Gastroesophageal sphincter (tissue), 4 donors: ENCODE data around the gene CASK. TPM values are rescaled to one million over a fixed set of nuclear protein-coding genes. Genes with fewer than 3 reads are reported as not detected.

Experiments used
- ATAC-seq: fragments of 150-250 bp; one replicate; pipeline ENCODE4 v1.9.1; 2016; ENCODE audit warnings: mild to moderate bottlenecking, moderate library complexity
- H3K27ac ChIP-seq, 4 donors: fragments of 200-600 bp; sonication (generic) in 3 of 4; 1 replicate in 3 of 4; 2 replicates in 1 of 4; pipeline ENCODE4 v1.5.1; 2016 to 2019
- H3K27me3 ChIP-seq: fragments of 200-600 bp; sonication (generic); one replicate; pipeline ENCODE4 v1.5.1; 2019
- H3K36me3 ChIP-seq, 2 donors: fragments of 200-600 bp; sonication (generic); one replicate each; pipeline ENCODE4 v1.5.1; 2019; ENCODE audit warnings: control low read depth in 1 of 2
- H3K4me1 ChIP-seq, 3 donors: fragments of 200-600 bp; sonication (generic); 1 replicate in 2 of 3; 2 replicates in 1 of 3; pipeline ENCODE4 v1.5.1; 2016 to 2019; ENCODE audit warnings: control low read depth in 2 of 3
- H3K4me3 ChIP-seq, 2 donors: fragments of 200-600 bp; sonication (generic); one replicate each; pipeline ENCODE4 v1.5.1; 2019; ENCODE audit warnings: mild to moderate bottlenecking in 1 of 2, moderate library complexity in 1 of 2
- H3K9me3 ChIP-seq, 3 donors: fragments of 200-600 bp; sonication (generic); one replicate each; pipeline ENCODE4 v1.5.1; 2017 to 2019; ENCODE audit warnings: control low read depth in 2 of 3
- EP300 ChIP-seq: sonication (generic); formaldehyde crosslinking; IDR thresholded peaks from one replicate; pipeline ENCODE4 v1.6.1; 2017; ENCODE audit warnings: antibody characterized with exemption, mild to moderate bottlenecking
- POLR2A ChIP-seq, 2 donors: fragments of 450-650 bp; IDR thresholded peaks; one replicate each; pipeline ENCODE4 v1.6.1; 2017; ENCODE audit warnings: antibody characterized with exemption in 2 of 2, mild to moderate bottlenecking in 2 of 2, moderate library complexity in 1 of 2
- POLR2AphosphoS5 ChIP-seq: sonication (generic); formaldehyde crosslinking; IDR thresholded peaks from one replicate; pipeline ENCODE4 v1.6.1; 2017; ENCODE audit warnings: antibody characterized with exemption
- WGBS, 2 donors: methylation state at CpG; one replicate each; pipeline ENCODE4 v1.1.5; 2018; ENCODE audit warnings: low coverage in 1 of 2; 5-methylcytosine and 5-hydroxymethylcytosine counted together
- total RNA-seq, 4 donors: library from RNA; depleted of rRNA; stranded (reverse); fragments of >200 nt; gene quantifications; one replicate each; pipeline ENCODE4 v1.1.0, GENCODE V29; 2016
- TF ChIP-seq, protein P1 (sequence below), 4 experiments: fragments of 200-600 bp in 2 of 4; fragments of 450-650 bp in 2 of 4; sonication (generic) in 1 of 4; IDR thresholded peaks; one replicate each; pipeline ENCODE4 v1.5.1; 2017 to 2019; ENCODE audit warnings: antibody characterized with exemption in 4 of 4, mild to moderate bottlenecking in 2 of 4, moderate library complexity in 2 of 4

The CASK gene
- total RNA-seq, 4 donors from 2014 or later: 22.6 to 55.0 (median 30.5) TPM

GRCh38 chrX:41502004-41502403 is 421.4 kb downstream of the CASK start:
- no peak for ATAC-seq
- WGBS, 2 donors: 100% methylated on average over 1 of the region's 1 CpG
- Histone ChIP-seq H3K27me3 (no peaks in the 10 kb centered on the region), H3K27ac (no peak overlapping the region), H3K9me3 (no peaks in the 10 kb centered on the region), H3K4me3 (no peak overlapping the region), H3K4me1 (no peaks in the 10 kb centered on the region), H3K36me3 (no peaks in the 10 kb centered on the region)
- TF ChIP-seq, protein P1, sequence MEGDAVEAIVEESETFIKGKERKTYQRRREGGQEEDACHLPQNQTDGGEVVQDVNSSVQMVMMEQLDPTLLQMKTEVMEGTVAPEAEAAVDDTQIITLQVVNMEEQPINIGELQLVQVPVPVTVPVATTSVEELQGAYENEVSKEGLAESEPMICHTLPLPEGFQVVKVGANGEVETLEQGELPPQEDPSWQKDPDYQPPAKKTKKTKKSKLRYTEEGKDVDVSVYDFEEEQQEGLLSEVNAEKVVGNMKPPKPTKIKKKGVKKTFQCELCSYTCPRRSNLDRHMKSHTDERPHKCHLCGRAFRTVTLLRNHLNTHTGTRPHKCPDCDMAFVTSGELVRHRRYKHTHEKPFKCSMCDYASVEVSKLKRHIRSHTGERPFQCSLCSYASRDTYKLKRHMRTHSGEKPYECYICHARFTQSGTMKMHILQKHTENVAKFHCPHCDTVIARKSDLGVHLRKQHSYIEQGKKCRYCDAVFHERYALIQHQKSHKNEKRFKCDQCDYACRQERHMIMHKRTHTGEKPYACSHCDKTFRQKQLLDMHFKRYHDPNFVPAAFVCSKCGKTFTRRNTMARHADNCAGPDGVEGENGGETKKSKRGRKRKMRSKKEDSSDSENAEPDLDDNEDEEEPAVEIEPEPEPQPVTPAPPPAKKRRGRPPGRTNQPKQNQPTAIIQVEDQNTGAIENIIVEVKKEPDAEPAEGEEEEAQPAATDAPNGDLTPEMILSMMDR (IDR thresholded peaks at IDR 0.05): no peak
- no peak for TF ChIP-seq POLR2A (IDR thresholded peaks at IDR 0.05)

GRCh38 chrX:41499984-41500383 is 423.4 kb downstream of the CASK start:
- Histone ChIP-seq H3K4me1 (no peaks in the 10 kb centered on the region), H3K9me3 (no peaks in the 10 kb centered on the region), H3K36me3 (no peaks in the 10 kb centered on the region), H3K27ac (no peak overlapping the region), H3K4me3 (no peak overlapping the region), H3K27me3 (no peaks in the 10 kb centered on the region)
- 43 to 83% methylated on average over 1 to 2 of the region's 3 CpGs for WGBS, 2 donors
- ATAC-seq: no peak
- TF ChIP-seq POLR2A (IDR thresholded peaks at IDR 0.05): no peak
- TF ChIP-seq, protein P1 (IDR thresholded peaks at IDR 0.05): no peak
- TF ChIP-seq POLR2AphosphoS5: no peak
- TF ChIP-seq EP300: no peak

- Histone ChIP-seq H3K4me1 (no peaks in the 10 kb centered on the region), H3K9me3 (no peaks in the 10 kb centered on the region), H3K36me3 (no peaks in the 10 kb centered on the region), H3K4me3 (no peak overlapping the region), H3K27me3 (no peaks in the 10 kb centered on the region), H3K27ac (no peak overlapping the region)
- no peak for ATAC-seq
- TF ChIP-seq, protein P1 (IDR thresholded peaks at IDR 0.05): no peak
- TF ChIP-seq EP300 (no peak), POLR2A (IDR thresholded peaks at IDR 0.05) (no peak), POLR2AphosphoS5 (no peak)
- 77 to 93% methylated on average over 3 to 5 of the region's 7 CpGs for WGBS, 2 donors
Measured at GRCh38 chrX:41499195-41499594, 424.2 kb downstream of the CASK start.

DNA sequence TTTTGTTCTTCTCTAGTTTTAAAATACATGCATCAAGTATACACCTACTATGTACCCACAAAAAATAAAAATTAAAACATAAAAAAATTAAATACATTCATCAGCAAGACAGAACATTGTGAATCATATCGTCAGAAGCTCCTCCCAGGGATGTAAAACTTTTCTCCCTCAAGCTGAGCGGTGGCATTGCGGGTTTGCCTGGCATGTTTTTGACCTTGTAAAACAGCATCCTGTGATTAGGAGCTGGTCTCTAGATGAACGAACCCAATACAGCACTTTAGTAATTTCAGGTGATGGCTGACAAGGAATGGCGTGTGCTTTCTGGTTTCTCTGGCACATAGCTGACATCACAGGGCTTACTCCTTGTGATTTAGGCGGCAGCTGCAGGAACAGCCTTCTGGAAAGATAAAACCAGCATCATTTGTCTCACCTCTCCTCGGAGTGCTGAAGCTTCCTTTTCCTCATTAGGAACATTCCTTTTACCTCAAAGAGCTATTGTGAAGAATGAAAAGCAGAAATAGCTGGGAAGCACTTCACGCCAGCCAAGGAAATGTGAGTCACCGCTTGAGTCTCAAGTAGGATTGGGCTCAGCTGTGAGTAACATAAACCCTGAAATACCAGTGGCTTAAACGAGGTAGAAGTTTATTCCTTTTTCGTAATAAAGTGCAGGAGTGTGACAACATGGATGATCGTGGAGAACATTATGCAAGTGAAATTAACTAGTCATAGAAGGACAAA is 431.9 kb downstream of the CASK start:
- Histone ChIP-seq H3K27ac (peak overlapping the region; percentile 58 to 79 (median 73)), H3K36me3 (no peaks in the 10 kb centered on the region), H3K27me3 (no peaks in the 10 kb centered on the region), H3K9me3 (no peaks in the 10 kb centered on the region), H3K4me1 (no peaks in the 10 kb centered on the region), H3K4me3 (no peak overlapping the region)
- ATAC-seq: peak; percentile 94
- WGBS, 2 donors: 27 to 49% methylated on average over 10 of the region's 12 CpGs
- TF ChIP-seq POLR2AphosphoS5 (peak; percentile 84), POLR2A (IDR thresholded peaks at IDR 0.05) (no peak)

GRCh38 chrX:41490446-41490845 is 432.9 kb downstream of the CASK start:
- H3K4me3 ChIP-seq: no peak overlapping the region
- no peaks in the 10 kb centered on the region for H3K9me3 ChIP-seq
- TF ChIP-seq EP300 (no peak), POLR2AphosphoS5 (no peak), POLR2A (IDR thresholded peaks at IDR 0.05) (no peak)
- TF ChIP-seq, protein P1 (IDR thresholded peaks at IDR 0.05): no peak
- no peaks in the 10 kb centered on the region for H3K36me3 ChIP-seq
- H3K27me3 ChIP-seq: no peaks in the 10 kb centered on the region
- WGBS, 2 donors: no CpG with 5 or more reads among the region's 3 CpGs
- H3K4me1 ChIP-seq: no peaks in the 10 kb centered on the region
- ATAC-seq: no peak
- H3K27ac ChIP-seq: peak overlapping the region in 1 of 4 donors; percentile 79
